Left forelimb (tissue), 1 donor: ENCODE measurements around the gene FAAP20.

Experiments
- DNase-seq: peaks from one replicate; pipeline ENCODE4 v3.0.0-alpha.2; 2018; ENCODE audit warnings: low spot score

Gene FAAP20

DNA sequence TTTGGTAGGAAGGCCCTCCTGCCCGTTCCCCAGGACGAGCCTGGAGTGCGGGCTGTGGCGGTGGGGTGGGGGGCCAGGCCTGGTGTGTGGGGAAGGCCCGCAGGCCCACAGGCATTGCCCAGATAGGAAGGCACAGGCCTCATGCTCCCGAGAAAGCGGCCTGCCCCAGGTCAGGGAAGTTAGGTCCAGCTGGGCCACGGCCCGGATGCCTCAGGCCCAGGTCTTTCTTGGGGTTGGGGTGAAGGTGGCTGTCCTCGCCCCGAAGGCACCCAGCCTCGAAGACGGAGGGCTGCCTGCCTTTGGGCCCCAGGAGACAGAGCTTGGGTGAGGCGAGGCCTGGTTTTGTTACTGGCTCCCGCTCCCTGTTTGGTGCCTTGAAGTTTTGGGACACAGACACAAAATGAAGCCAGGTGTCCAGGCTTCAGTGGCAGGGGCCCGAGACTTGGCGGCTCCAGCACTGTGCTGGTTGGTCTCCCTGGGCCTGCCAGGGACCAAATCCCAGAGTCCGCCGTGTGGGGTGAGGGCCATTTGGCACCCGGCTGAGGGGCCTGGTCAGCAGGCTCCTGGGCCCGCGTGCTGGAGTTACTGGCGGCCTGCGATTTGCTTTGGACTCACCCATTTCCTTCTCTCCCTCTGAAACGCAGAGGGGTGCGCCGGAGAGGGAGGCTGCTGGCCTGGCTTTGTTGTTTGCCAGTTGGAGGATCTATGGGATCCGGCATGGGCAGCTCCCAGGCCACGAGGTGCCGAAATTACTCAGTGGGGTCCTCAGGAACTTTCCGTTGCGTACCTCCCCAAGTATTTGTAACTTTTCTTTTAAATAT is 35.5 kb upstream of the FAAP20 start:
- no peak for DNase-seq

DNA sequence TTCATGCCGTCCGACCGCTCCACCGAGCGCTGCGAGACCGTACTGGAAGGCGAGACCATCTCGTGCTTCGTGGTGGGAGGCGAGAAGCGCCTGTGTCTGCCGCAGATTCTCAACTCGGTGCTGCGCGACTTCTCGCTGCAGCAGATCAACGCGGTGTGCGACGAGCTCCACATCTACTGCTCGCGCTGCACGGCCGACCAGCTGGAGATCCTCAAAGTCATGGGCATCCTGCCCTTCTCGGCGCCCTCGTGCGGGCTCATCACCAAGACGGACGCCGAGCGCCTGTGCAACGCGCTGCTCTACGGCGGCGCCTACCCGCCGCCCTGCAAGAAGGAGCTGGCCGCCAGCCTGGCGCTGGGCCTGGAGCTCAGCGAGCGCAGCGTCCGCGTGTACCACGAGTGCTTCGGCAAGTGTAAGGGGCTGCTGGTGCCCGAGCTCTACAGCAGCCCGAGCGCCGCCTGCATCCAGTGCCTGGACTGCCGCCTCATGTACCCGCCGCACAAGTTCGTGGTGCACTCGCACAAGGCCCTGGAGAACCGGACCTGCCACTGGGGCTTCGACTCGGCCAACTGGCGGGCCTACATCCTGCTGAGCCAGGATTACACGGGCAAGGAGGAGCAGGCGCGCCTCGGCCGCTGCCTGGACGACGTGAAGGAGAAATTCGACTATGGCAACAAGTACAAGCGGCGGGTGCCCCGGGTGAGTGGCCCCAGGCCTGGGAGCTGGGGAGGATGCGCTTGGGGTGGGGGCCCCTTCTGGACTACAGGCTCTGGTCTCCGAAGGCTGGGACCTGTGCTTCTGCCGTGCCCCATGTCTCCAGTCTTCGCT is 34.7 kb upstream of the FAAP20 start:
- no peak for DNase-seq

DNA sequence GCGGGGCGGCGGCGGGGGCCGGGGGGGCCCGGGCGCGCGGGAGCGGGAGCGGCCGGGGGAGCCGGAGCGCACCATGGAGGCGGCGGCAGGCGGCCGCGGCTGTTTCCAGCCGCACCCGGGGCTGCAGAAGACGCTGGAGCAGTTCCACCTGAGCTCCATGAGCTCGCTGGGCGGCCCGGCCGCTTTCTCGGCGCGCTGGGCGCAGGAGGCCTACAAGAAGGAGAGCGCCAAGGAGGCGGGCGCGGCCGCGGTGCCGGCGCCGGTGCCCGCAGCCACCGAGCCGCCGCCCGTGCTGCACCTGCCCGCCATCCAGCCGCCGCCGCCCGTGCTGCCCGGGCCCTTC is 34.1 kb upstream of the FAAP20 start:
- no peak for DNase-seq

- DNase-seq, result no peak
These were observed 33.6 kb upstream of the FAAP20 start, which contains the start of gene SKI for GRCh38 chr1:2228157-2228594. SKI (plus strand) TSS chr1:2228319; CDS start chr1:2228767, 448 bp downstream.

- DNase-seq, result peak; percentile 99
These were observed 33.0 kb upstream of the FAAP20 start for GRCh38 chr1:2227346-2228156.

DNA sequence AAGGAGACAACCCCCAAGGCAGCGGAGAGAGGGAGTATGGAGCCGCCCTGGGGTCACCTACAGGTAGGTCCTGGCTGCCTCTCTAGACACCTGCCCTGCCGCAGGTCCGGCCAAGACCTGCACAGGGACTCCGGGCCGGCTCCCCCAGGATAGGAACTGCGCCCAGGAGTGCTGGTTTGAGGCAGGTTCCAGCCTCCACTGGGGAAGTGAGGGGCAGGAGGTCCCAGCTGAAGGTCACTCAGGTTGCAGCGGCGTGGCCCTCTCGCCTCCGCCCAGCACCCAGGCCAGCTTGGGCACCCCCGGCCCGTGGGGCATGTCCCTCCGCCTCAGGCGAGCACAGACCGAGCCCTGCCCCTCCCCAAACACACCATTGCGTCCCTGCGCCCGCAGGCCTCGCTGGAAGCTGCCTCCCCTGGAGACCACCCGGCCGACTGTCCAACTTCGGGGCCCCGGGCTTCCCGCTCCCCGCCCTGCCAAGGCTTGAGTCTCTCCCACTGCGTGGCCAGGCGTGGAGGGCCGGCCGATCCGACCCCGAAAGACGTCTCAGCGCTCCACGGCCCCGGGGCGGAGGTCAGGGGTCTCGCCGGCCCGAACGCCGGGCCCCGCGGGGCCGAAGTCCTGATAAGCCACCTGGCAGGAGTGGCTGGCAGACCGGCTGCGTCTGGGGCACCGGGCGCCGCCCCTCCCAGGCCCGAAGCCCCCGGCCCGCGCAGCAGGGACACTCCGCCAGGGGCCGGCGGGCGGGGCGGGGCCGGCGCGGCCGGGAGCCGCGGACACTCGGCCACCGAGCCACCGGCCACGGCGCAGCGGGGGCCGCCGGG is 32.2 kb upstream of the FAAP20 start:
- DNase-seq, result no peak

DNA sequence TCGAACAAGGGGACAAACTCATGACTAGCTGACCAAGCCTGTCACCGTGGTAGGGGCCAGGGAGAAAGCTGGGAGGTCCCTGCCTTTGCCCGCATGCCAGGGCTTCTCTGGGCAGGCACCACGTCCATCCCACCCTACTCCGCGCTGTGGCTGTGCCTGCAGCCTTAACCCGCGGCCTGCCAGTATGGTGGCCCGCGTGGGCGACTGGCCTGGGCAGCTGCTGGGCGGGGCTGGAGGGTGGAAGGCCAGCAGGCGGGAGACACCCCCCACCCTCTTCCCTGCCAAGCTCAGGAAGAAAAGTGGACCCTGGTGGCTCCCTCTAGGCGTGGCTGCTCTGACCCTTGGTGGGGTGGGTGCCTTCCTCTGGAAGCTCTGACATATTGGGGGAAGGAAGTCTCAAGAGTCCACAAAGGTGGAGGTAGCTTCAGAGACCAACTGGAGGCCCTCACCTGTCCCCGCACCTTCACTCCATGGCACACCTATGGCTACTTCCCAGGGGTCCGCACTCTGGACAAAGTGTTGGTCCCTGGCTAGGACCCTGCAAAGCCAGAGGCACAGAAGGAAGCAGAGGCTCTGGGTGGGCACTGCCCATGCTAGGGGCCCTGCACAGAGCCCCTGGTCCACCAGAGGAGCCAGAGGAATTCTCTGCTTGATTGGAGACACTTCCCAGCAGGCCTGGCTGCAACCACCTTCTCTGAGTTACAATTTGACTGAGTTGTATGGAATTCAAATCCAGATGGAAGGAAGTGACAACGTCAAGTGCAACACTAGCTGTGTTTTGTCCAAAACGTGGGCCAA is 30.3 kb upstream of the FAAP20 start:
- DNase-seq, result no peak

DNA sequence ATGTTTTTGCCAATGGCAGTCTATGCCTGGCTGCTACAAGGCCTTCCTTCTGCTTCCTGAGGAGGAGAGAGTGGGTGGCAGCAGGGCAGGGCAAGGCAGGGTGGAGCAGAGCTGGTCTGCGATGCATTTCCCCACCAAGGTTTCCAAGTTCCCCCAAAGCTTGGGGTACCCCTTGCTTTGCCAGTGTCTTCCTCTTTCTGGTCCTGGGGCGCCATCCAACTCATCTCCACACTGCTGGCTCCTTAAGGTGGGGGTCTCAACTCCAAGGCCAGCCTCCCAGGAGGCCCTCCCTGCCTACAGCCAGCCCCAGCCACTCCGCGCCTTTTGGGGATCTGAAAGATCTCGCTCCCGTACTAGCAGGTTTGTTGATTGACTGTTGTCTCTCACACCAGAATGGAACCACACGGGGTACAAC is 29.6 kb upstream of the FAAP20 start:
- DNase-seq, result no peak

DNA sequence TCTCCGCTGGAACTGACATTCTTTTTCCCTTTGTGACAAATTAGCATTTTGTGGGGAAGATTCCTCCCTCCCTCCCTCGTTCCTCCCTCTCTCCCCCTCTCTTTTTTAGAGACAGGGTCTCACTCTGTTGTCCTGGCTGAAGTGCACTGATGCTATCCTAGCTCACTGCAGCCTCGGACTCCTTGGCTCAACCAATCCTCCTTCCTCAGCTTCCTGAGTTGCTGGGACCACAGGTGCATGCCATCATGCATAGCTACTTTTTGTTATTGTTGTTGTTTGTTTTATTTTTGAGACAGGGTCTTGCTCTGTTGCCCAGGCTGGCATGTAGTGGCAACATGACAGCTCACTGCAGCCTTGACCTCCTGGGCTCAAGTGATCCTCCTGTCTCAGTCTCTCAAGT is 26.7 kb upstream of the FAAP20 start:
- DNase-seq, result no peak

DNA sequence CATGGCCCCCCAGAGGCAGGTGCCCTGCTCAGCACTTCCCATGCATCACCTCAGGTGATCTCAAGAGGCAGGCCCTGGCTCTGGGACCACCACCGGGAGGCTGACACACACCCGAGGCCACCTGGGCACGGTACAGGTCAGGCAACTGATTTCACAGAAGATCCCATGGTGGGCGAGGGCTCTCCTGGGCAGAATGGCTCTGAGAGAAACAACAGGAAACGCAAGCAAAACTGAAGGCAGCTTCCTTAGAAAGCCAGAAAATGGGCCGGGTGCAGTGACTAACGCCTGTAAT is 22.1 kb upstream of the FAAP20 start:
- DNase-seq, result no peak

DNA sequence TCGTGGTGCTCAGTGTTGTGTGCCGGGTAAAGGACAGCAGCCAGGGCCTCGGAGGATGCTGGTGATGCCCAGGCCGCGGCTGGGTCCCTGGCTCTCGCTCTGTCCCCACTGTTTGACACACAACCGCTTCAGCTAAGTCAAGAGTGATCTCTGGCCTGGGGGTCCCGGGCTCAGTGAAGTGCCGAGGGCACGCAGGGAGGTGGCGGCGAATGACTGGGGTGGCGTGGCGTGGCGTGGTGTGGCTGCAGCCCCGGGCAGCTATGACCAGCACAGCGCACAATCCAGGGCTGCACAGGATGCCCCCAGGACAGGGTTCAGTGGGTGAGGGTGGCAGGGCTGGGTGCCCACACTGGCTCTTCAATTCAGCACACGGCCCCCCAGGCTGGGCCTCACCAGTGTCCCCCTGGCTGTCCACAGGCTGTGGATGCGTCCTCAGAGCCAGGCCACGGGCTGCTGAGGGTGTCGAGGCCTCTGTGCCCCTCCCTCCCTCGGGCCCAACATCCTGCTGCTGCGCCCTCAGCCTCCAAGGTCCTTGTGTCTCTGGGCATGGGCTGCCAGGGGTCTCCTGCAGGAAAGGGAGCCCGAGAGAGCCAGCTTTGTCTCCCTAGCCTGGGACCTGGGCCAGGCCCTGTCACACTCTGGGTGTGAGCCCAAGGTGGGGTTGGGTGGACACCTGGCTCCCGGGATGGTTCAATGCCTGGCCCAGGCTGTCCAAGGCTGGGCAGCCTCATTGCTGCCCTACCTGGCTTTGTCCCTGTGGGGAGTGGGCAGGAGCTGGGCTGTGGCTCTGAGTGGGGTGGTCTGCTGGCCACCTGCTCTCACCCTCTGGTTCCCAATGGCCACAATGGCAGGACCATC is 21.6 kb upstream of the FAAP20 start:
- DNase-seq, result no peak

- no peak for DNase-seq
These were observed 20.8 kb upstream of the FAAP20 start for GRCh38 chr1:2215329-2215728.

DNA sequence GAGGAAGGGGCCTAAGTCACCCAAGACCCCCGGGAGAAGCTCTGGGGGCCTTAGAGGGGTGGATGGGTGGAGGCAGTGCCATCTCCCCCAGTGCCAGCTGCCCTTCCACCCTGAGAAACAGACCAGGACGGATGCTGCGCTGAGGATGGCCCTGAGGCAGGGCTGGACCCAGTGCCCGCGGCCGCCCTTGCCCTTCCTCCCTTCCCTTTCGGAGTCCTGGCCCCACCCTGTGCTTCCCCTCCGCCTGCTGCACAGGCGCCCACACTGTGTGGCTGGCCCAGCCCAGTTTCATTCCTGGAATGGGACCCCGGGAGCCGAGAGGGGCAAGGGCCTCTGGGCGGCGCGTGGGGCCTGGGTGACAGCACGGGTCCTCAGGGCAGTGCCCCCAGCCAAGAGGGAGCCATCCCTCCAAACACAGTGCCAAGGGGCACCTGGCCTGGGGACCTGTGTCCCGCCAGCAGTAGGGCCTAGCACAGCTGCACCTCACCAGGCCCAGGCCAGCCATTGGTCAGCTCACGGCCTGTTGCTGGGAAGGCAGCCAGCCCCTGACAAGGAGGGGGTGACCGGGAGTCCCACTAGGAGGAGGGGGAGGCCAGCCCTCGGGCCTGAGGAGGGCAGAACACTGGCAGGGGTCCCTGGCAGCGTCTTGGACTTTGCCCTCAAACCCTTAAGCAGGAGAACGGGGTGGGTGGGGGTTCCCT is 20.1 kb upstream of the FAAP20 start:
- no peak for DNase-seq

DNA sequence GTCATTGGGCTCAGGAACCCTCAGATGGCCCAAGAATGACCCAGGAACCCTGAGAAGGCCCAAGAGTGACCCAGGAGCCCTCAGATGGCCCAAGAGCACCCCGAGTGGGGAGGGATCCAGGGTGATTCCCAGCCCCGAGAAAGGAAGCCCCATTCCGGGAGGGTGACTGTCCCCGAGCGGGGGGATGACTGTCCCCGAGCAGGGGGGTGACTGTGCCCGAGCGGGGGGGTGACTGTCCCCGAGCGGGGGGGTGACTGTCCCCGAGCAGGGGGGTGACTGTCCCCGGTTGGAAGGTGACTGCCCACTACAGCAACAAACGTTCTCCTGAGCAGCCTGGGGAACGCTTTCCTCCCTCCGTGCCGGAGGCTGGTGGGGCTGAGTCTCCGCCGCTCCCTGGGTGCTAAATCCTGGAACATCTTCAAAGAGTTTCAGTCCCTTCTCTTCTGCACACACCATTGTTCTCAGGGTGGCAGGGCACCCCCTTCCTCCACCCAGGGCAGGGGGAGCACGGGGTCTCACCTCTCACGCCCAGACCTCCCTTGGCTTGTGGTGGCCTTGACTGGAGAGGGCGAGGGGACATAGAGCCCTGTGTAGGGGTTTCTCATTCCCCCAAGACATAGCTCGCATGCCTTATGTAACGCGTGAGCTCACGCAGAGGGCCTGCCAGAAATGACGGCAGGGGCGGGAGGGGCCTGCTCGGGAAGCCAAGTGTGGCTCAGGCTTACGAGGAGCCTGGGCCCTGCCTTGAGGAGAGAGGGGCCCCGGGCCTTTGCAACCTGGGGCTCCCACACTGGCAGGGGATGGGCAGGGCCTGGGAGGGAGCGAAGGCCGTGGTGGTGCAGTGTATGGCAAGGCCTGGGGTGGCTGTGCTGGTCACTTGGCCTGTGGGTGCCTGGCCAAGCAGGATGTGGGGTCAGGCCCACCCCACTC is 19.3 kb upstream of the FAAP20 start:
- peak; percentile 90 for DNase-seq

DNA sequence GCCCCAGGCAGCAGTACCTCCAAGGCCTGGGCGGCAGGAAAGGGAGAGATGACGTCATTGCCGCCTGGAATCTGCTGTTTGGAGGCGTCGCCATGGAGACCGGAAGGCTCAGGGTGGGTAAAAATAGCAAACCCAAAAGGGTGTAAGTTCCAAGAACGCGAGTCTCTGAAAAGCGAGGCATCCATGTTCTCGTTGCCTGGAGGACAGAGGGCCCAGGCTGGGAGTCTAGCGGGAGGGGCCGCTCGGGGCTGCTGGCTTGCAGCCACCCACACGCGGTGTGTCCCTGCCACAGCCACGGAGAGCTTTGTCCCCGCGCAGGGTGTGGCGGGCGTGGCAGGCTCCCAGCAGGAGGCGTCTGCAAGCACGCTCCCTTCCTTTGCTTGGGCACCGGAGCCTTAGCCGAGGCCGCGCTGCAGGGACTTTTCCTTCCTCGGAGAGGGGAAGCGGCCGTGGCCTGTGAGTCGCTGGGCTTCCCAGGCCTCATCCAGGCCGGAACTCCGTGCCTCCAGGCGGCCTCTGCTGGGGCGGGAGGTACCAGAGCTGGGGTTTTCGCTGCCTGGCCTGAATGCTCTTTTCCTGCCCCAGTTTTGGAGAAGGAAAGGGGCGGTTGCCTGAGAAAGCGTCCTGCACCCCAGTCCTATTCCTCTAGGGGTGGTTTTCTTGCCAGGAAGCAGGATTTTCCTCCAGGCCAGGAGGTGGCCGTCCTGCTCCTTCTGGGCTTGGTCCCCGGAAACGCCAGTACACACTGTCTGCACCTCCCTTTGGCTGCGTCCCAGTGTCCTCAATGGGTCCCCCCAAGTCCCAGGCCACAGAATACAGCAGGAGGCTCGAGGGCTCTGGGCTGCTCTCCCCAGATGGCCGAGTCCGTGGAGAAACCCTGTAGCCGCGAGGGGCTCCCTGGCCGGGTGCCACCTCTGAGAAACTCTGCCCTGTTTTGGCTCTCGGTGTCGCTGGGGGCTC is 18.2 kb upstream of the FAAP20 start:
- DNase-seq, result peak; percentile 94

DNA sequence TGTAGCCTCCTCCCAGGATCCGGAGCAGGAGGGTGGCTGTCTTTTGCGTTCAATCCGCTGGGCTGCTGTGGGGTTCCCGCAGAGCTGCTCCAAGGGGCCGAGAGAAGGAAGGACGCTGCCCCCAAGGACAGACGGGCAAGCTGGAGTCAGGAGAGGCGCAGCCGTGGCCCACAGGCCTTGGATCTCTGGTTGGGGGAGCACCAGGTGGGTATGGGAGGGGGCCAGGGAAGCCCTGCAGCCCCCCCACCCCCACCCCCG is 17.6 kb upstream of the FAAP20 start:
- DNase-seq, result no peak

- no peak for DNase-seq
These were observed 16.2 kb upstream of the FAAP20 start for GRCh38 chr1:2210786-2211185.
